Measurements from ENCODE around the gene DAP. TPM values are rescaled to one million over a fixed set of nuclear protein-coding genes. Genes with fewer than 3 reads are reported as not detected.
"Not testable (repeated sequence)": the region's sequence is repeated elsewhere in the genome, so short reads cannot be mapped to it uniquely, and the experiment has no call there.

The DAP gene
- total RNA-seq, 3 donors from 2014 or later (not counting 1 experiment from before 2014, with no cell fraction given) = 38.4 to 48.9 (median 44.9) TPM

DNA sequence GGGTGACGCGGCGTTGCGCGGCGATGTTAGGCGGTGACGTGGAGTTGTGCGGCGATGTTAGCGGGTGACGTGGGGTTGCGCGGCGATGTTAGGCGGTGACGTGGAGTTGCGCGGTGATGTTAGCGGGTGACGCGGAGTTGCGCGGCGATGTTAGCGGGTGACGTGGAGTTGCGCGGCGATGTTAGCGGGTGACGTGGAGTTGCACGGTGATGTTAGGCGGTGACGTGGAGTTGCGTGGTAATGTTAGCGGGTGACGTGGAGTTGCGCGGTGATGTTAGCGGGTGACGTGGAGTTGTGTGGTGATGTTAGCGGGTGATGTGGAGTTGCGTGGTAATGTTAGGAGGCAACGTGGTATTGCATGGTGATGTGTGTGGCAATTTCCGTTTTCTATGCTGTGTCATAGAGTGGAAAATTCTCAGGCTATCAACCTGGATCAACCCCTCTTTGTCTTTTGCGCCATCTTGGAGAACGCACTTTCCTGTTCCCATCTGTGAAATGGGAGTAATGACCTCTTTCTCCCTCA, 121.1 kb downstream of the DAP start:
- 96% methylated on average over 29 of the region's 48 CpGs for WGBS (ENCODE audit: insufficient coverage)
- H3K27me3 Mint-ChIP-seq (ENCODE audit: low read depth in 2 of 2) = no peaks in the 10 kb centered on the region
- TF ChIP-seq, protein P1, sequence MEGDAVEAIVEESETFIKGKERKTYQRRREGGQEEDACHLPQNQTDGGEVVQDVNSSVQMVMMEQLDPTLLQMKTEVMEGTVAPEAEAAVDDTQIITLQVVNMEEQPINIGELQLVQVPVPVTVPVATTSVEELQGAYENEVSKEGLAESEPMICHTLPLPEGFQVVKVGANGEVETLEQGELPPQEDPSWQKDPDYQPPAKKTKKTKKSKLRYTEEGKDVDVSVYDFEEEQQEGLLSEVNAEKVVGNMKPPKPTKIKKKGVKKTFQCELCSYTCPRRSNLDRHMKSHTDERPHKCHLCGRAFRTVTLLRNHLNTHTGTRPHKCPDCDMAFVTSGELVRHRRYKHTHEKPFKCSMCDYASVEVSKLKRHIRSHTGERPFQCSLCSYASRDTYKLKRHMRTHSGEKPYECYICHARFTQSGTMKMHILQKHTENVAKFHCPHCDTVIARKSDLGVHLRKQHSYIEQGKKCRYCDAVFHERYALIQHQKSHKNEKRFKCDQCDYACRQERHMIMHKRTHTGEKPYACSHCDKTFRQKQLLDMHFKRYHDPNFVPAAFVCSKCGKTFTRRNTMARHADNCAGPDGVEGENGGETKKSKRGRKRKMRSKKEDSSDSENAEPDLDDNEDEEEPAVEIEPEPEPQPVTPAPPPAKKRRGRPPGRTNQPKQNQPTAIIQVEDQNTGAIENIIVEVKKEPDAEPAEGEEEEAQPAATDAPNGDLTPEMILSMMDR (IDR thresholded peaks at IDR 0.05) = no peak
- DNase-seq (no peak), ATAC-seq (no peak)
- peaks cover 12% of the 10 kb centered on the region for H3K4me1 ChIP-seq (ENCODE audit: control insufficient read depth, insufficient read depth, low read length)
- intact Hi-C loops (cut with micrococcal nuclease) = no loop called here
- H3K4me3 Mint-ChIP-seq = no peak overlapping the region
- H3K27ac Mint-ChIP-seq = peak overlapping the region in 1 of 2 donors; percentile 78
- H3K9me3 ChIP-seq (ENCODE audit: control insufficient read depth, insufficient read depth, low read length) = no peaks in the 10 kb centered on the region
- H3K27me3 ChIP-seq (ENCODE audit: control insufficient read depth, insufficient read depth, low read length) = no peaks in the 10 kb centered on the region
- H3K27ac ChIP-seq (ENCODE audit: low read length) = no peak overlapping the region
- H3K4me1 Mint-ChIP-seq = peaks cover 17 to 39% of the 10 kb centered on the region in 2 donors
- no peak overlapping the region for H3K4me3 ChIP-seq (ENCODE audit: low read length)
- peaks cover 4% of the 10 kb centered on the region in 2 donors for H3K9me3 Mint-ChIP-seq
- no peaks in the 10 kb centered on the region for H3K36me3 Mint-ChIP-seq
- no peaks in the 10 kb centered on the region for H3K36me3 ChIP-seq (ENCODE audit: control insufficient read depth, insufficient read depth, low read length)

- intact Hi-C loops (cut with micrococcal nuclease); H3K4me3 Mint-ChIP-seq: not testable (repeated sequence)
Measured at GRCh38 chr5:10638723-10639122, 122.3 kb downstream of the DAP start.

GRCh38 chr5:10637944-10638343, 123.1 kb downstream of the DAP start:
- intact Hi-C loops (cut with micrococcal nuclease) = no loop called here
- peak overlapping the region in 1 of 2 donors; percentile 92 for H3K27ac Mint-ChIP-seq
- TF ChIP-seq, protein P1 (IDR thresholded peaks at IDR 0.05) = no peak
- WGBS (ENCODE audit: insufficient coverage) = 96% methylated on average over 10 of the region's 10 CpGs
- Histone ChIP-seq H3K9me3 (ENCODE audit: control insufficient read depth, insufficient read depth, low read length) (no peaks in the 10 kb centered on the region), H3K27me3 (ENCODE audit: control insufficient read depth, insufficient read depth, low read length) (no peaks in the 10 kb centered on the region), H3K4me1 (ENCODE audit: control insufficient read depth, insufficient read depth, low read length) (peaks cover 32% of the 10 kb centered on the region), H3K4me3 (ENCODE audit: low read length) (no peak overlapping the region), H3K36me3 (ENCODE audit: control insufficient read depth, insufficient read depth, low read length) (no peaks in the 10 kb centered on the region), H3K27ac (ENCODE audit: low read length) (no peak overlapping the region)
- H3K27me3 Mint-ChIP-seq (ENCODE audit: low read depth in 2 of 2) = no peaks in the 10 kb centered on the region
- ATAC-seq (no peak), DNase-seq (no peak)
- peaks cover 24 to 48% of the 10 kb centered on the region in 2 donors for H3K4me1 Mint-ChIP-seq
- no peaks in the 10 kb centered on the region for H3K36me3 Mint-ChIP-seq
- peaks cover 4% of the 10 kb centered on the region in 2 donors for H3K9me3 Mint-ChIP-seq
- no peak overlapping the region for H3K4me3 Mint-ChIP-seq

More at GRCh38 chr5:10638723-10639122, 122.3 kb downstream of the DAP start:
- DNase-seq; H3K27me3 ChIP-seq (ENCODE audit: control insufficient read depth, insufficient read depth, low read length); H3K9me3 Mint-ChIP-seq; H3K9me3 ChIP-seq (ENCODE audit: control insufficient read depth, insufficient read depth, low read length); H3K27me3 Mint-ChIP-seq (ENCODE audit: low read depth in 2 of 2); H3K4me3 ChIP-seq (ENCODE audit: low read length); H3K36me3 ChIP-seq (ENCODE audit: control insufficient read depth, insufficient read depth, low read length); H3K27ac ChIP-seq (ENCODE audit: low read length); ATAC-seq; H3K36me3 Mint-ChIP-seq: not testable (repeated sequence)
- WGBS (ENCODE audit: insufficient coverage) = 91% methylated on average over 20 of the region's 48 CpGs
- H3K27ac Mint-ChIP-seq = peak overlapping the region in 1 of 2 donors; percentile 92
- H3K4me1 ChIP-seq (ENCODE audit: control insufficient read depth, insufficient read depth, low read length) = peaks cover 24% of the 10 kb centered on the region
- peaks cover 17 to 42% of the 10 kb centered on the region in 2 donors for H3K4me1 Mint-ChIP-seq

GRCh38 chr5:10636363-10637142, 124.5 kb downstream of the DAP start:
- ATAC-seq = no peak
- WGBS (ENCODE audit: insufficient coverage) = 79% methylated on average over 13 of the region's 15 CpGs
- no peak for DNase-seq
- Mint-ChIP-seq H3K4me1 (peaks cover 24 to 55% of the 10 kb centered on the region in 2 donors), H3K36me3 (no peaks in the 10 kb centered on the region), H3K27ac (peak overlapping the region in 1 of 2 donors; percentile 80), H3K27me3 (ENCODE audit: low read depth in 2 of 2) (no peaks in the 10 kb centered on the region), H3K4me3 (no peak overlapping the region), H3K9me3 (peaks cover 4% of the 10 kb centered on the region in 2 donors)
- intact Hi-C loops (cut with micrococcal nuclease) = no loop called here
- Histone ChIP-seq H3K4me3 (ENCODE audit: low read length) (no peak overlapping the region), H3K27me3 (ENCODE audit: control insufficient read depth, insufficient read depth, low read length) (no peaks in the 10 kb centered on the region), H3K9me3 (ENCODE audit: control insufficient read depth, insufficient read depth, low read length) (no peaks in the 10 kb centered on the region), H3K36me3 (ENCODE audit: control insufficient read depth, insufficient read depth, low read length) (no peaks in the 10 kb centered on the region), H3K4me1 (ENCODE audit: control insufficient read depth, insufficient read depth, low read length) (peaks cover 46% of the 10 kb centered on the region), H3K27ac (ENCODE audit: low read length) (no peak overlapping the region)
- TF ChIP-seq, protein P1 (IDR thresholded peaks at IDR 0.05) = no peak

Measured in natural killer cell (primary cell).